B cell (primary cell): ENCODE measurements around the gene SPPL3.

ENCODE experiments used
- CTCF ChIP-seq: fragments of 200-600 bp; IDR thresholded peaks from one replicate; pipeline ENCODE4 v1.8.0; 2022; ENCODE audit warnings: antibody characterized with exemption, mild to moderate bottlenecking
- EZH2 ChIP-seq: IDR thresholded peaks from 2 replicates; pipeline ENCODE4 v1.6.1; 2012; ENCODE audit warnings: borderline replicate concordance, low read depth, mild to moderate bottlenecking, moderate library complexity, low read length; ENCODE audit not compliant: insufficient read depth, poor library complexity, severe bottlenecking

GRCh38 chr12:120902846-120903411 lies 1.2 kb downstream of the SPPL3 start:
- TF ChIP-seq CTCF (no peak), EZH2 (no peak)
